ENCODE data around the gene NATD1. TPM values are rescaled to one million over a fixed set of nuclear protein-coding genes. Genes with fewer than 3 reads are reported as not detected.

The NATD1 gene
- total and polyA plus RNA-seq, 2 of the 8 experiments (the other 6 are each of a cell fraction or from before 2014, with no cell fraction given): 5.4 to 8.4 TPM

GRCh38 chr17:21289902-21290571, 36.8 kb upstream of the NATD1 start:
- Histone ChIP-seq H4K91ac (replicated peaks; ENCODE audit: insufficient read length, low read length) (no peak overlapping the region), H2BK5ac (ENCODE audit: low read depth, low read length) (0 out of 2 replicates have a peak overlapping the region, but pooled peaks have one; percentile 24), H3K23me2 (ENCODE audit: low read depth, low read length) (peaks cover 2% of the 10 kb centered on the region; the same call in 1 of the 2 replicates), H2BK12ac (ENCODE audit: low read depth, low read length) (no peak overlapping the region), H3K14ac (ENCODE audit: insufficient read length) (no peak overlapping the region), H3K79me2 (ENCODE audit: control insufficient read depth in 1 of 2, insufficient read depth in 2 of 2, low read length in 2 of 2) (peaks cover 0 to 35% of the 10 kb centered on the region in 2 experiments; a peak in 2 of 4 replicates), H3K56ac (replicated peaks; ENCODE audit: insufficient read length, low read depth, low read length) (no peak overlapping the region), H2AFZ (ENCODE audit: low read length) (no peak overlapping the region), H2AK5ac (ENCODE audit: low read depth, low read length) (no peak overlapping the region), H3K9me3 (ENCODE audit: insufficient read depth in 2 of 2, low read depth in 1 of 2, low read length in 1 of 2) (peaks cover 17 to 38% of the 10 kb centered on the region in 2 experiments; a peak in 3 of 4 replicates), H3K4ac (replicated peaks; ENCODE audit: insufficient read length, low read depth, low read length) (no peak overlapping the region), H2BK20ac (ENCODE audit: low read length) (no peak overlapping the region), H3K27ac (ENCODE audit: low read depth, low read length) (no peak overlapping the region), H3K4me1 (replicated peaks in 1 of 4; ENCODE audit: control insufficient read depth in 3 of 4, insufficient read depth in 4 of 4, low read length in 3 of 4) (peaks cover 0 to 14% (median 9%) of the 10 kb centered on the region in 4 experiments; a peak in 6 of 7 replicates), H4K5ac (ENCODE audit: insufficient read length, low read depth, low read length) (no peak overlapping the region), H3K79me1 (ENCODE audit: low read depth, low read length) (peaks cover 22% of the 10 kb centered on the region), H3K4me3 (ENCODE audit: extremely low read depth in 1 of 4, insufficient read depth in 2 of 4, low read depth in 3 of 4, low read length in 4 of 4) (no peak overlapping the region), H3K23ac (ENCODE audit: insufficient read length) (no peak overlapping the region), H4K8ac (ENCODE audit: extremely low read depth, insufficient read depth, low read length) (no peak overlapping the region), H3K9ac (replicated peaks in 1 of 4; ENCODE audit: extremely low read depth in 1 of 4, low read depth in 3 of 4, low read length in 3 of 4) (no peak overlapping the region), H3K18ac (ENCODE audit: extremely low read depth, low read length) (no peak overlapping the region), H2BK15ac (ENCODE audit: low read length) (no peak overlapping the region), H4K20me1 (replicated peaks in 1 of 2; ENCODE audit: control insufficient read depth in 1 of 2, insufficient read depth in 2 of 2, low read length in 2 of 2) (peaks cover 4 to 5% of the 10 kb centered on the region in 2 experiments), H3K36me3 (ENCODE audit: control insufficient read depth in 2 of 4, insufficient read depth in 4 of 4, low read length in 3 of 4) (no peaks in the 10 kb centered on the region), H2BK120ac (replicated peaks; ENCODE audit: low read depth, low read length) (no peak overlapping the region), H3K4me2 (ENCODE audit: insufficient read depth in 1 of 2, low read depth in 2 of 2, low read length in 2 of 2) (no peak overlapping the region), H3K27me3 (replicated peaks in 1 of 4; ENCODE audit: control insufficient read depth in 3 of 4, extremely low read depth in 1 of 4, insufficient read depth in 3 of 4, low read length in 3 of 4) (no peaks in the 10 kb centered on the region)
- no peak for TF ChIP-seq ASH2L (IDR thresholded peaks at IDR 0.05; ENCODE audit: low read length)
- TF ChIP-seq TCF12 (IDR thresholded peaks at IDR 0.05; ENCODE audit: low read depth, low read length): no peak
- peak in 1 of 3 experiments; percentile 15; a peak in 1 of 4 replicates for TF ChIP-seq CTCF (IDR thresholded peaks at IDR 0.05; ENCODE audit: control extremely low read depth in 1 of 3, insufficient read depth in 1 of 3, low read depth in 1 of 3, low read length in 3 of 3)
- no peak for TF ChIP-seq SIN3A (conservative IDR thresholded peaks at IDR 0.05 in 1 of 2, IDR thresholded peaks at IDR 0.05 in 1 of 2; ENCODE audit: low read depth in 1 of 2, low read length in 2 of 2)
- TF ChIP-seq RAD21 (IDR thresholded peaks at IDR 0.05 in 1 of 2, conservative IDR thresholded peaks at IDR 0.05 in 1 of 2; ENCODE audit: low read depth in 2 of 2, low read length in 2 of 2): peak in 1 of 2 experiments; percentile 27; a peak in 2 of 4 replicates
- no peak for TF ChIP-seq HDAC2 (IDR thresholded peaks at IDR 0.05; ENCODE audit: borderline replicate concordance in 1 of 2, low read depth in 2 of 2, low read length in 2 of 2)
- TF ChIP-seq SIX5 (IDR thresholded peaks at IDR 0.05; ENCODE audit: low read depth, low read length): no peak
- no peak for FAIRE-seq
- 82% methylated on average over 16 of the region's 18 CpGs; no CpG with 5 or more reads in 1 of the 2 experiments for WGBS, 2 experiments (ENCODE audit: extremely low coverage in 1 of 2, insufficient coverage in 1 of 2, insufficient read length in 1 of 2, insufficient replicate concordance in 2 of 2, low coverage in 1 of 2, low lambda C conversion rate in 2 of 2, missing lambda C conversion rate in 1 of 2)
- ChIA-PET POLR2A (ENCODE audit: partially characterized antibody) (no interaction called here), CTCF (ENCODE audit: partially characterized antibody) (interaction anchor here (0.8 to 2.1 kb wide), 5 partner anchors 7 to 246 kb away, joined by 3 to 11 read pairs (median 3); no protein-coding TSS in a partner anchor)
- DNase-seq (ENCODE audit: low read depth in 1 of 2, low spot score in 2 of 2): no peak
